WI38 (cell line): Measurements from ENCODE around the gene NCK2.

ENCODE experiments used
- H3K4me3 ChIP-seq: 2 replicates; pipeline ENCODE4 v1.5.1; 2011; ENCODE audit warnings: low read depth, mild to moderate bottlenecking, control low read depth, low read length
- CTCF ChIP-seq: IDR thresholded peaks from 2 replicates; pipeline ENCODE4 v1.5.1; 2012; ENCODE audit warnings: low read depth, mild to moderate bottlenecking, control low read depth, low read length

Gene NCK2

GRCh38 chr2:105828558-105828957, 83.8 kb downstream of the NCK2 start:
- no peak overlapping the region for H3K4me3 ChIP-seq
- TF ChIP-seq CTCF, result no peak

- no peak overlapping the region for H3K4me3 ChIP-seq
- no peak for TF ChIP-seq CTCF
Observed at GRCh38 chr2:105834931-105835330, 90.2 kb downstream of the NCK2 start.

- H3K4me3 ChIP-seq, result no peak overlapping the region
- TF ChIP-seq CTCF, result no peak
Observed at GRCh38 chr2:105836341-105836740, 91.6 kb downstream of the NCK2 start.

GRCh38 chr2:105836840-105837692, 92.4 kb downstream of the NCK2 start:
- TF ChIP-seq CTCF, result no peak

GRCh38 chr2:105839793-105840192, 95.1 kb downstream of the NCK2 start:
- no peak for TF ChIP-seq CTCF
- no peak overlapping the region for H3K4me3 ChIP-seq

More at GRCh38 chr2:105836840-105837692, 92.4 kb downstream of the NCK2 start:
- H3K4me3 ChIP-seq, result no peak overlapping the region

- H3K4me3 ChIP-seq, result no peak overlapping the region
- TF ChIP-seq CTCF, result no peak
Observed at GRCh38 chr2:105840933-105841332, 96.2 kb downstream of the NCK2 start.

- no peak for TF ChIP-seq CTCF
- H3K4me3 ChIP-seq, result no peak overlapping the region
Observed at GRCh38 chr2:105841551-105841950, 96.8 kb downstream of the NCK2 start.
